ENCODE results near the gene FRS3.

GRCh38 chr6:41786451-41787218, 6.9 kb upstream of the FRS3 start:
- TF ChIP-seq CTCF (IDR thresholded peaks at IDR 0.05) (peak; percentile 83 to 97 (median 92)), POLR2A (IDR thresholded peaks at IDR 0.05) (peak; percentile 46), POLR2AphosphoS5 (IDR thresholded peaks at IDR 0.05) (peak; percentile 31)
